SK-N-SH (cell line): ENCODE data around the gene AUH. TPM values are rescaled to one million over a fixed set of nuclear protein-coding genes. Genes with fewer than 3 reads are reported as not detected.

Source experiments
- CTCF ChIA-PET: fragments of 300-600, 350-600 bp; formaldehyde crosslinking; extraction: SDS; loops from one replicate; lab custom pipeline; 2021; lab: Yijun Ruan, JAX
- POLR2A ChIA-PET: fragments of 350-600 bp; sonication (Branson Sonifier 250); formaldehyde crosslinking; extraction: SDS; loops from one replicate; lab custom pipeline; 2020; ENCODE audit warnings: antibody characterized with exemption, inconsistent platforms; lab: Yijun Ruan, JAX
- DNase-seq: peaks from one replicate; pipeline ENCODE4 v3.0.0; 2012
- H2AFZ ChIP-seq: fragments of 200-600 bp; sonication (generic); 2 replicates; pipeline ENCODE4 v1.8.1; 2016; ENCODE audit warnings: antibody characterized with exemption, mild to moderate bottlenecking, low read depth
- H3F3A ChIP-seq: fragments of 200-600 bp; sonication (generic); replicated peaks from 2 replicates; pipeline ENCODE3; 2016; ENCODE audit warnings: antibody characterized with exemption, mild to moderate bottlenecking; ENCODE audit not compliant: insufficient read depth
- H3K27ac ChIP-seq, 2 experiments: fragments of 200-500 bp in 1 of 2; fragments of 200-600 bp in 1 of 2; sonication (Bioruptor generic) in 1 of 2; sonication (generic), shearing (Covaris generic) in 1 of 2; 2 replicates each; pipeline versions ENCODE4 v1.5.1 to v1.6.1; 2014 to 2016; ENCODE audit warnings: low read depth in 2 of 2, inconsistent platforms in 1 of 2, low read length in 1 of 2, mild to moderate bottlenecking in 1 of 2, mixed read lengths in 1 of 2
- H3K27me3 ChIP-seq: fragments of 200-600 bp; sonication (generic), shearing (Covaris generic); 2 replicates; pipeline ENCODE4 v1.6.1; 2016; ENCODE audit warnings: mixed run types; ENCODE audit not compliant: insufficient read depth
- H3K36me3 ChIP-seq, 2 experiments: fragments of 200-500 bp in 1 of 2; fragments of 200-600 bp in 1 of 2; sonication (Bioruptor generic) in 1 of 2; sonication (generic) in 1 of 2; replicated peaks in 1 of 2; 2 replicates each; pipeline versions ENCODE3 to v1.5.1; 2014 to 2016; ENCODE audit warnings: low read length in 1 of 2, mild to moderate bottlenecking in 1 of 2; ENCODE audit not compliant: insufficient read depth in 2 of 2, control insufficient read depth in 1 of 2
- H3K4me1 ChIP-seq, 2 experiments: fragments of 200-500 bp in 1 of 2; fragments of 200-600 bp in 1 of 2; sonication (Bioruptor generic) in 1 of 2; sonication (generic), shearing (Covaris generic) in 1 of 2; 2 replicates each; pipeline versions ENCODE4 v1.5.1 to v1.6.1; 2014 to 2016; ENCODE audit warnings: low read depth in 1 of 2, low read length in 1 of 2, mixed run types in 1 of 2; ENCODE audit not compliant: insufficient read depth in 2 of 2, control insufficient read depth in 1 of 2
- H3K4me2 ChIP-seq: fragments of 200-600 bp; sonication (generic), shearing (Covaris generic); 2 replicates; pipeline ENCODE4 v1.6.1; 2017; ENCODE audit warnings: mixed run types
- H3K4me3 ChIP-seq, 2 experiments: fragments of 200-500 bp in 1 of 2; fragments of 200-600 bp in 1 of 2; sonication (Bioruptor generic) in 1 of 2; sonication (generic), shearing (Covaris generic) in 1 of 2; 2 replicates each; pipeline versions ENCODE4 v1.5.1 to v1.8.1; 2014 to 2016; ENCODE audit warnings: low read depth in 2 of 2, inconsistent platforms in 1 of 2, low read length in 1 of 2, mild to moderate bottlenecking in 1 of 2, mixed read lengths in 1 of 2, moderate library complexity in 1 of 2
- H3K79me2 ChIP-seq: fragments of 200-600 bp; sonication (generic); 2 replicates; pipeline ENCODE4 v1.8.1; 2017; ENCODE audit warnings: mild to moderate bottlenecking; ENCODE audit not compliant: insufficient read depth
- H3K9ac ChIP-seq: fragments of 200-600 bp; sonication (generic); 2 replicates; pipeline ENCODE4 v1.6.1; 2017; ENCODE audit warnings: mixed run types
- H3K9me2 ChIP-seq: fragments of 200-600 bp; sonication (generic); 2 replicates; pipeline ENCODE4 v1.6.1; 2017; ENCODE audit warnings: mixed run types
- H3K9me3 ChIP-seq: fragments of 200-600 bp; sonication (generic); 2 replicates; pipeline ENCODE4 v1.6.1; 2017; ENCODE audit warnings: mixed run types, mild to moderate bottlenecking, moderate library complexity
- H4K20me1 ChIP-seq: fragments of 200-600 bp; sonication (generic); 2 replicates; pipeline ENCODE4 v1.6.1; 2017; ENCODE audit warnings: mild to moderate bottlenecking, mixed run types; ENCODE audit not compliant: insufficient read depth
- ELF1 ChIP-seq: IDR thresholded peaks from 2 replicates; pipeline ENCODE4 v1.4.0; 2012
- EZH2phosphoT487 ChIP-seq: fragments of 200-600 bp; sonication (generic); IDR thresholded peaks from 2 replicates; pipeline ENCODE4 v1.6.1; 2017; ENCODE audit warnings: low read depth, mixed run types, mild to moderate bottlenecking, antibody characterized with exemption, moderate library complexity, borderline replicate concordance
- FOXM1 ChIP-seq: IDR thresholded peaks from 2 replicates; pipeline ENCODE4 v1.4.0; 2012; ENCODE audit warnings: low read depth, mild to moderate bottlenecking
- JUND ChIP-seq: IDR thresholded peaks from 2 replicates; pipeline ENCODE4 v1.4.0; 2012
- MXI1 ChIP-seq: IDR thresholded peaks from 2 replicates; pipeline ENCODE4 v1.6.1; 2012; ENCODE audit warnings: mild to moderate bottlenecking, low read depth, low read length, improper control_type of control experiment
- NRF1 ChIP-seq: IDR thresholded peaks from 2 replicates; pipeline ENCODE4 v1.6.1; 2012; ENCODE audit warnings: low read depth, mild to moderate bottlenecking, low read length
- RCOR1 ChIP-seq: fragments of 150-350 bp; IDR thresholded peaks from 2 replicates; pipeline ENCODE4 v1.6.1; 2017; ENCODE audit warnings: antibody characterized with exemption, low read length
- RXRA ChIP-seq: IDR thresholded peaks from 2 replicates; pipeline ENCODE4 v1.4.0; 2012; ENCODE audit warnings: low read depth, mild to moderate bottlenecking, borderline replicate concordance
- TAF1 ChIP-seq: IDR thresholded peaks from 2 replicates; pipeline ENCODE4 v1.6.1; 2012; ENCODE audit warnings: low read depth, mild to moderate bottlenecking, low read length, moderate library complexity, borderline replicate concordance
- YY1 ChIP-seq: IDR thresholded peaks from 2 replicates; pipeline ENCODE4 v1.4.0; 2012; ENCODE audit warnings: low read depth, mild to moderate bottlenecking
- WGBS: methylation state at CpG from one replicate; pipeline ENCODE4 v1.1.6; 2017; ENCODE audit warnings: low lambda C conversion rate; 5-methylcytosine and 5-hydroxymethylcytosine counted together
- polyA plus RNA-seq, 3 experiments: library from polyadenylated mRNA; depleted of rRNA; stranded (reverse); fragments of >200 nt; gene quantifications; 2 replicates each; pipeline ENCODE4 v1.2.3, GENCODE V29; 2012
- TF ChIP-seq, protein P1 (sequence below): IDR thresholded peaks from 2 replicates; pipeline ENCODE4 v1.4.0; 2012; ENCODE audit warnings: low read depth, borderline replicate concordance
- TF ChIP-seq, protein P2 (sequence below): fragments of 150-350 bp; IDR thresholded peaks from 2 replicates; pipeline ENCODE4 v1.6.1; 2016; ENCODE audit warnings: mild to moderate bottlenecking, low read depth, low read length
- TF ChIP-seq, protein P3 (sequence below): fragments of 200-600 bp; sonication (generic); IDR thresholded peaks from 2 replicates; pipeline ENCODE4 v1.6.1; 2017; ENCODE audit warnings: antibody characterized with exemption, mild to moderate bottlenecking, moderate library complexity
- TF ChIP-seq, protein P4 (sequence below): IDR thresholded peaks from 2 replicates; pipeline ENCODE4 v1.4.0; 2012; ENCODE audit warnings: low read depth, borderline replicate concordance
- TF ChIP-seq, protein P5 (sequence below): IDR thresholded peaks from 2 replicates; pipeline ENCODE4; 2012
- TF ChIP-seq, protein P6 (sequence below): IDR thresholded peaks from 2 replicates; pipeline ENCODE4 v1.6.1; 2012; ENCODE audit warnings: mild to moderate bottlenecking, low read depth, low read length, moderate library complexity

The AUH gene
- polyA plus RNA-seq, 1 of the 3 experiments (the other 2 are of a cell fraction), result 7.6 TPM

DNA sequence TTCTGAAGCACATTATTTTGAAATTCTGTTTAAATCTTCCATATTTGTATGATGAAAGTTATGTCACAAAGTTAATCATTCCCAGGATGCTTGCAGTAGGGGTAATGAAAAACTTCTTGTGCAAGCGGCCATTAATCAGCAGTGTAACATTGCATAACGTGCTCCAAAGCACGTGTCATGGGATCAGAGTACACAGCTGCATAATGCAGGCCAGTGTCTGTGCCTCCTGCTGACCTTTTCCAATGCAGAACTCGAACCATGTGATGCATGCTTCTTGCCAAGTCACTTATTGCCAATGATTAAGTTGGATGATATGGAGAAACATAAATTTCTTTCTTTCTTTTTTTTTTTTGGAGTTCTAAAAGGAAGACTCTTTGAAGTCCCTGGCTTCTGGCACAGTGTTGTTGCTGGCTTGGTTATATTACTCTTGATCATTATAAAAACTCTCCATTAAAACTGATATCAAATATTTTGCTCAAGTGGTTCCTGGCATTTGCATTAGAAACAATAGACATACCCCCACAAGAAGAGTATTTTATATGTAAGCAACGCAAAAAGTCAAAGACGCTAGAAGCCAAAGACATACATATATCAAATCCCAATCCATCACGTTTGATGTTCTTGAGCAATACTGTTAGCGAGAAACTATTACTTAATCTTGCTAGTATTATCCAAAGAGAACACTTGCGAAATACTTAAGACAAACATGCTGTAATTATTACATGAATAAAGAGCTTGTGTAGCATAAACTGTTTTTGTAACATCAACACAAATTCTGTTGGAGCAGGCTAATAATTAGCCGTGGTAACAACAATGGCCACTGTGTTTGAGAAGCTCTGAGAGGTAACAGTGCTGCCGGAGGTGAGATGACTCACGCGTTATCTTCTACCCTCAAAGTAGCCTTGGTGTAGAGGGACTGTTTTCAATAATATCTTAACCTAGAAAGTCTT lies 164.2 kb downstream of the AUH start (continued):
- TF ChIP-seq, protein P1, sequence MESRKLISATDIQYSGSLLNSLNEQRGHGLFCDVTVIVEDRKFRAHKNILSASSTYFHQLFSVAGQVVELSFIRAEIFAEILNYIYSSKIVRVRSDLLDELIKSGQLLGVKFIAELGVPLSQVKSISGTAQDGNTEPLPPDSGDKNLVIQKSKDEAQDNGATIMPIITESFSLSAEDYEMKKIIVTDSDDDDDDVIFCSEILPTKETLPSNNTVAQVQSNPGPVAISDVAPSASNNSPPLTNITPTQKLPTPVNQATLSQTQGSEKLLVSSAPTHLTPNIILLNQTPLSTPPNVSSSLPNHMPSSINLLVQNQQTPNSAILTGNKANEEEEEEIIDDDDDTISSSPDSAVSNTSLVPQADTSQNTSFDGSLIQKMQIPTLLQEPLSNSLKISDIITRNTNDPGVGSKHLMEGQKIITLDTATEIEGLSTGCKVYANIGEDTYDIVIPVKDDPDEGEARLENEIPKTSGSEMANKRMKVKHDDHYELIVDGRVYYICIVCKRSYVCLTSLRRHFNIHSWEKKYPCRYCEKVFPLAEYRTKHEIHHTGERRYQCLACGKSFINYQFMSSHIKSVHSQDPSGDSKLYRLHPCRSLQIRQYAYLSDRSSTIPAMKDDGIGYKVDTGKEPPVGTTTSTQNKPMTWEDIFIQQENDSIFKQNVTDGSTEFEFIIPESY, result no peak
- TF ChIP-seq RCOR1 (no peak), RXRA (peak; percentile 55; the same call in 1 of the 2 replicates), ELF1 (no peak), YY1 (no peak; the same call in 1 of the 2 replicates), JUND (peak; percentile 20; the same call in 1 of the 2 replicates)
- TF ChIP-seq, protein P2, sequence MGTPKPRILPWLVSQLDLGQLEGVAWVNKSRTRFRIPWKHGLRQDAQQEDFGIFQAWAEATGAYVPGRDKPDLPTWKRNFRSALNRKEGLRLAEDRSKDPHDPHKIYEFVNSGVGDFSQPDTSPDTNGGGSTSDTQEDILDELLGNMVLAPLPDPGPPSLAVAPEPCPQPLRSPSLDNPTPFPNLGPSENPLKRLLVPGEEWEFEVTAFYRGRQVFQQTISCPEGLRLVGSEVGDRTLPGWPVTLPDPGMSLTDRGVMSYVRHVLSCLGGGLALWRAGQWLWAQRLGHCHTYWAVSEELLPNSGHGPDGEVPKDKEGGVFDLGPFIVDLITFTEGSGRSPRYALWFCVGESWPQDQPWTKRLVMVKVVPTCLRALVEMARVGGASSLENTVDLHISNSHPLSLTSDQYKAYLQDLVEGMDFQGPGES, result no peak
- TF ChIP-seq, protein P3, sequence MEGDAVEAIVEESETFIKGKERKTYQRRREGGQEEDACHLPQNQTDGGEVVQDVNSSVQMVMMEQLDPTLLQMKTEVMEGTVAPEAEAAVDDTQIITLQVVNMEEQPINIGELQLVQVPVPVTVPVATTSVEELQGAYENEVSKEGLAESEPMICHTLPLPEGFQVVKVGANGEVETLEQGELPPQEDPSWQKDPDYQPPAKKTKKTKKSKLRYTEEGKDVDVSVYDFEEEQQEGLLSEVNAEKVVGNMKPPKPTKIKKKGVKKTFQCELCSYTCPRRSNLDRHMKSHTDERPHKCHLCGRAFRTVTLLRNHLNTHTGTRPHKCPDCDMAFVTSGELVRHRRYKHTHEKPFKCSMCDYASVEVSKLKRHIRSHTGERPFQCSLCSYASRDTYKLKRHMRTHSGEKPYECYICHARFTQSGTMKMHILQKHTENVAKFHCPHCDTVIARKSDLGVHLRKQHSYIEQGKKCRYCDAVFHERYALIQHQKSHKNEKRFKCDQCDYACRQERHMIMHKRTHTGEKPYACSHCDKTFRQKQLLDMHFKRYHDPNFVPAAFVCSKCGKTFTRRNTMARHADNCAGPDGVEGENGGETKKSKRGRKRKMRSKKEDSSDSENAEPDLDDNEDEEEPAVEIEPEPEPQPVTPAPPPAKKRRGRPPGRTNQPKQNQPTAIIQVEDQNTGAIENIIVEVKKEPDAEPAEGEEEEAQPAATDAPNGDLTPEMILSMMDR, result no peak

DNA sequence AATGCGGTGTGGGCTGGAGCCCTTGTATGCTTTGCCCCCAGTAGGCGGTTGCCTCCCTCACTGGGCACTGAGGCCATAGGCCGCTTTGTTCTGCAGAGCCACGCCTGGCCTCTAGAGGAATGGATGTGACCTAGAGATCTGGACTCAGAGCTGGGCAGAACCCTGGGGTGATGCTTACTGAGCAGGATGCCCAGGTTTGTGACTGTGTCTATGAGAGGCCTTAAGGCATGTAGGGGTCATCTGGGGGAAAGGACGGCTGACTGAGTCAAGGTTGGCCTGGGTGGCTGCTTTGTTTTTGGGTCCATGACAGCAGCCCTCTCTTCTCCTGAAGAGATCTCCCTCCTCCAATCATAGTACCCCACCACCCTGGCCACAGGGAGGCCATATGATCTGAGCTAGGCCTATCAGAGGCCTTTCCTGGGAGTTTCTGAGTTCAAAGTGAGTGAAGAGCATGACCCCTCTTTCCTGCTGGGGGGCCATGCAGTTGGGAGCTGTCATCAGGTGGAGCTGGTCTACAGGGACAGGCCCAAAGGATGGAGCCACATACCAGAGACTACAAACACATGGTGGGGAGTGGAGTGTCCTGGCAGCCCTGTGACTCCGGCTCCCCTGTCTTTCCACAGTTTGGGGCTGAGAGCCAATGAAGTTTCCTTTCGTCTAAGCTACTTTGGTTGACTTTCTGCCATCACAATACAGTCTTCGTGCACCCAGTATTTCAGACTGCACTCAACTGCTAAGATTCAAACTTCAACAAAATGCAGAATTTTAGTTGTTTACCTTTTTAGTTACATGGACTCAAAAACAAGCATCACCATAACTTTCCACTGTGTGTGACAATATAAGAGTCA lies 165.4 kb downstream of the AUH start:
- no peaks in the 10 kb centered on the region for H3K9me3 ChIP-seq
- no peak overlapping the region for H3K4me2 ChIP-seq
- CTCF ChIA-PET, result no interaction called here
- TF ChIP-seq EZH2phosphoT487 (no peak), MXI1 (no peak), NRF1 (no peak), YY1 (no peak), FOXM1 (no peak), TAF1 (no peak)
- TF ChIP-seq, protein P4, sequence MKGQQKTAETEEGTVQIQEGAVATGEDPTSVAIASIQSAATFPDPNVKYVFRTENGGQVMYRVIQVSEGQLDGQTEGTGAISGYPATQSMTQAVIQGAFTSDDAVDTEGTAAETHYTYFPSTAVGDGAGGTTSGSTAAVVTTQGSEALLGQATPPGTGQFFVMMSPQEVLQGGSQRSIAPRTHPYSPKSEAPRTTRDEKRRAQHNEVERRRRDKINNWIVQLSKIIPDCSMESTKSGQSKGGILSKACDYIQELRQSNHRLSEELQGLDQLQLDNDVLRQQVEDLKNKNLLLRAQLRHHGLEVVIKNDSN, result no peak
- TF ChIP-seq, protein P5, sequence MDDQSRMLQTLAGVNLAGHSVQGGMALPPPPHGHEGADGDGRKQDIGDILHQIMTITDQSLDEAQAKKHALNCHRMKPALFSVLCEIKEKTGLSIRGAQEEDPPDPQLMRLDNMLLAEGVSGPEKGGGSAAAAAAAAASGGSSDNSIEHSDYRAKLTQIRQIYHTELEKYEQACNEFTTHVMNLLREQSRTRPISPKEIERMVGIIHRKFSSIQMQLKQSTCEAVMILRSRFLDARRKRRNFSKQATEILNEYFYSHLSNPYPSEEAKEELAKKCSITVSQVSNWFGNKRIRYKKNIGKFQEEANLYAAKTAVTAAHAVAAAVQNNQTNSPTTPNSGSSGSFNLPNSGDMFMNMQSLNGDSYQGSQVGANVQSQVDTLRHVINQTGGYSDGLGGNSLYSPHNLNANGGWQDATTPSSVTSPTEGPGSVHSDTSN, result no peak
- TF ChIP-seq, protein P6, sequence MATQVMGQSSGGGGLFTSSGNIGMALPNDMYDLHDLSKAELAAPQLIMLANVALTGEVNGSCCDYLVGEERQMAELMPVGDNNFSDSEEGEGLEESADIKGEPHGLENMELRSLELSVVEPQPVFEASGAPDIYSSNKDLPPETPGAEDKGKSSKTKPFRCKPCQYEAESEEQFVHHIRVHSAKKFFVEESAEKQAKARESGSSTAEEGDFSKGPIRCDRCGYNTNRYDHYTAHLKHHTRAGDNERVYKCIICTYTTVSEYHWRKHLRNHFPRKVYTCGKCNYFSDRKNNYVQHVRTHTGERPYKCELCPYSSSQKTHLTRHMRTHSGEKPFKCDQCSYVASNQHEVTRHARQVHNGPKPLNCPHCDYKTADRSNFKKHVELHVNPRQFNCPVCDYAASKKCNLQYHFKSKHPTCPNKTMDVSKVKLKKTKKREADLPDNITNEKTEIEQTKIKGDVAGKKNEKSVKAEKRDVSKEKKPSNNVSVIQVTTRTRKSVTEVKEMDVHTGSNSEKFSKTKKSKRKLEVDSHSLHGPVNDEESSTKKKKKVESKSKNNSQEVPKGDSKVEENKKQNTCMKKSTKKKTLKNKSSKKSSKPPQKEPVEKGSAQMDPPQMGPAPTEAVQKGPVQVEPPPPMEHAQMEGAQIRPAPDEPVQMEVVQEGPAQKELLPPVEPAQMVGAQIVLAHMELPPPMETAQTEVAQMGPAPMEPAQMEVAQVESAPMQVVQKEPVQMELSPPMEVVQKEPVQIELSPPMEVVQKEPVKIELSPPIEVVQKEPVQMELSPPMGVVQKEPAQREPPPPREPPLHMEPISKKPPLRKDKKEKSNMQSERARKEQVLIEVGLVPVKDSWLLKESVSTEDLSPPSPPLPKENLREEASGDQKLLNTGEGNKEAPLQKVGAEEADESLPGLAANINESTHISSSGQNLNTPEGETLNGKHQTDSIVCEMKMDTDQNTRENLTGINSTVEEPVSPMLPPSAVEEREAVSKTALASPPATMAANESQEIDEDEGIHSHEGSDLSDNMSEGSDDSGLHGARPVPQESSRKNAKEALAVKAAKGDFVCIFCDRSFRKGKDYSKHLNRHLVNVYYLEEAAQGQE, result no peak

More for the DNA sequence above, 165.4 kb downstream of the AUH start:
- POLR2A ChIA-PET, result no interaction called here
- H4K20me1 ChIP-seq, result no peaks in the 10 kb centered on the region
- H3F3A ChIP-seq, result peaks cover 12% of the 10 kb centered on the region
- 96% methylated on average over 7 of the region's 8 CpGs for WGBS
- peak overlapping the region in 1 of 2 experiments; percentile 33; a peak in 1 of 4 replicates for H3K27ac ChIP-seq
- H3K9me2 ChIP-seq, result no peaks in the 10 kb centered on the region
- H3K4me3 ChIP-seq, result no peak overlapping the region
- DNase-seq, result no peak
- H3K79me2 ChIP-seq, result no peaks in the 10 kb centered on the region
- H2AFZ ChIP-seq, result no peak overlapping the region
- peaks cover 3 to 27% of the 10 kb centered on the region in 2 experiments; a peak in 3 of 4 replicates for H3K4me1 ChIP-seq
- H3K36me3 ChIP-seq, result no peaks in the 10 kb centered on the region
- no peak overlapping the region for H3K9ac ChIP-seq
- H3K27me3 ChIP-seq, result no peaks in the 10 kb centered on the region
